Panc1 (cell line): Measurements from ENCODE around the gene CLTB. TPM values are rescaled to one million over a fixed set of nuclear protein-coding genes. Genes with fewer than 3 reads are reported as not detected.

Experiments used
- ATAC-seq: fragments of 200-7000 bp; cut with Tn5 transposase; 2 replicates; pipeline ENCODE4 v1.9.1; 2020; ENCODE audit warnings: mild to moderate bottlenecking, moderate library complexity
- BruUV-seq: library from RNA; stranded (reverse); fragments of 400-500 nt; replicated peaks from 2 replicates; lab custom pipeline; 2021; lab: Mats Ljungman, UMichigan
- CTCF ChIA-PET: fragments of 300-600 bp; sonication (Branson Sonifier 250); formaldehyde crosslinking; loops from one replicate; lab custom pipeline; 2022; ENCODE audit warnings: antibody characterized with exemption; lab: Charles Lee
- POLR2A ChIA-PET: fragments of 300-600 bp; sonication (Branson Sonifier 250); formaldehyde crosslinking; loops from one replicate; lab custom pipeline; 2022; ENCODE audit warnings: antibody characterized with exemption; lab: Charles Lee
- DNase-seq: peaks from one replicate; pipeline ENCODE4 v3.0.0-alpha.2; 2010; ENCODE audit warnings: low read depth, low spot score
- H3K27ac ChIP-seq: 2 replicates; pipeline ENCODE4 v1.5.1; 2011; ENCODE audit warnings: mild to moderate bottlenecking, low read length, inconsistent platforms
- H3K27me3 ChIP-seq: fragments of 200-500 bp; sonication (Bioruptor generic); 2 replicates; pipeline ENCODE4 v1.6.0; 2014; ENCODE audit warnings: low read length, inconsistent platforms; ENCODE audit not compliant: control insufficient read depth, insufficient read depth
- H3K36me3 ChIP-seq: fragments of 200-500 bp; sonication (Bioruptor generic); 2 replicates; pipeline ENCODE4 v1.5.1; 2014; ENCODE audit warnings: inconsistent platforms, mild to moderate bottlenecking, low read length, moderate library complexity; ENCODE audit not compliant: control insufficient read depth, insufficient read depth
- H3K4me1 ChIP-seq: 2 replicates; pipeline ENCODE4 v1.5.1; 2011; ENCODE audit warnings: inconsistent platforms, mild to moderate bottlenecking, low read length, moderate library complexity; ENCODE audit not compliant: control insufficient read depth, insufficient read depth
- H3K4me3 ChIP-seq, 2 experiments: 2 replicates each; pipeline ENCODE4 v1.5.1; 2011 to 2012; ENCODE audit warnings: low read depth in 2 of 2, low read length in 2 of 2, mild to moderate bottlenecking in 2 of 2, inconsistent platforms in 1 of 2, moderate library complexity in 1 of 2
- H3K9me3 ChIP-seq: fragments of 200-500 bp; sonication (Bioruptor generic); 2 replicates; pipeline ENCODE4 v1.5.1; 2014; ENCODE audit warnings: low read depth, mild to moderate bottlenecking, inconsistent platforms, low read length, moderate library complexity; ENCODE audit not compliant: control insufficient read depth, insufficient read depth
- POLR2AphosphoS5 ChIP-seq: IDR thresholded peaks from 2 replicates; pipeline ENCODE4 v1.6.1; 2012; ENCODE audit warnings: mild to moderate bottlenecking, low read depth, low read length, moderate library complexity
- SIN3A ChIP-seq: IDR thresholded peaks from 2 replicates; pipeline ENCODE4 v1.6.1; 2012; ENCODE audit warnings: low read depth, mild to moderate bottlenecking, low read length, moderate library complexity, borderline replicate concordance; ENCODE audit not compliant: insufficient read depth
- TCF7L2 ChIP-seq: IDR thresholded peaks from 2 replicates; pipeline ENCODE4 v1.6.1; 2011; ENCODE audit warnings: mild to moderate bottlenecking, low read depth, low read length, inconsistent platforms
- in situ Hi-C: cut with HindIII; loops from 2 replicates; pipeline ENCODE4 v1.10.0; 2016; ENCODE audit warnings: low sequenced_read_pairs, low pct_unique_long_range_greater_than_20kb
- intact Hi-C: fragments of 100-400 bp; cut with micrococcal nuclease; formaldehyde crosslinking; loops from one replicate; pipeline ENCODE4 v1.10.0; 2022; ENCODE audit not compliant: unreplicated experiment
- total RNA-seq: library from RNA; stranded (reverse); gene quantifications from one replicate; pipeline ENCODE4 v1.2.1, GENCODE V29; 2021; ENCODE audit not compliant: unreplicated experiment
- TF ChIP-seq, protein P1 (sequence below), 2 experiments: IDR thresholded peaks; 2 replicates each; pipeline ENCODE4 v1.6.1; 2011 to 2012; ENCODE audit warnings: low read depth in 2 of 2, control low read depth in 1 of 2, low read length in 1 of 2, mild to moderate bottlenecking in 1 of 2, moderate library complexity in 1 of 2; ENCODE audit not compliant: insufficient read depth in 1 of 2
- TF ChIP-seq, protein P2 (sequence below): fragments of 450-650 bp; IDR thresholded peaks from 2 replicates; pipeline ENCODE4 v1.5.1; 2017; ENCODE audit warnings: mild to moderate bottlenecking

The CLTB gene
- total RNA-seq, 1 experiment from 2014 or later, result 124 TPM

DNA sequence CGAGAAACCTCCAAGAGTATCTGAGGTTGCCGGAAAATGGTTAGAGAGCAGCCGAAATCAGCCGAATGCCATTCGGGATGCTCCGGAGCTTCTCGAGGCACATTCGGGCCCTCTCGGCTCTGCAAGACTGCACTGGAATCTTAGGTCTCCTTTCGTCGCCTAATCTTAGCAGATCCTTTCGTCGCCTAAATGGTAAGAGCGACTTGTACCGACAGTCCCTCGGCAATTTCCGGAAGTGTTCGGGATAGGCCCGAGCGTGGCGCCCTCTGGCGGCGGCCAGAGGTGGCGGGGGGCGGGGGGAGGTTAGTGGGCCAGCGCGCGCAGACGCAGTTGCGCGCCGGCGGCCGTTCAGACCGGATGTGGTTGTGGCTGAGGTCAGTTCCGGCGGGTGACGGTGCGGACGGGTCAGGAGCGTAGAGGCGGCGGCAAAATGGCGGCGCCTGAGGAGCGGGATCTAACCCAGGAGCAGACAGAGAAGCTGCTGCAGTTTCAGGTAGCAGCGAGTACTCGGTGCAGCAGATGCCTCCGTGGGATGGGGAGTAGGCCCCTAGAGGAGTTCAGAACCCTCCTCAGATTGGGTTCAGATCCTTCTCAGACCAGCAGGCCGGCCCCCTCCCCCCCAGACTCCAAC, 31.8 kb upstream of the CLTB start, which contains the start of gene FAF2:
Gene FAF2, plus strand, starts transcription at position 408 of the 631 bp plus-strand sequence. Its CDS starts 23 bp downstream, at position 431.
- DNase-seq (peak; percentile 98), ATAC-seq (peak; percentile 96)
- ChIA-PET POLR2A (interaction anchor here (0.5 to 0.7 kb wide), 5 partner anchors 11 to 1045 kb away, joined by 3 to 7 read pairs (median 3); no protein-coding TSS in a partner anchor), CTCF (interaction anchor here (0.6 to 1.4 kb wide), 4 partner anchors 11 to 89 kb away, joined by 3 to 9 read pairs (median 4); partner anchors contain the start of genes CLTB and RNF44)
- peaks cover 9% of the 10 kb centered on the region; the same call in 1 of the 2 replicates for H3K36me3 ChIP-seq
- peak within 1 kb of the TSS; percentile 100 for H3K27ac ChIP-seq
- H3K27me3 ChIP-seq, result no peaks in the 10 kb centered on the region
- TF ChIP-seq SIN3A, result 0 out of 2 replicates have a peak, but pooled peaks have one; percentile 94
- TF ChIP-seq, protein P1, sequence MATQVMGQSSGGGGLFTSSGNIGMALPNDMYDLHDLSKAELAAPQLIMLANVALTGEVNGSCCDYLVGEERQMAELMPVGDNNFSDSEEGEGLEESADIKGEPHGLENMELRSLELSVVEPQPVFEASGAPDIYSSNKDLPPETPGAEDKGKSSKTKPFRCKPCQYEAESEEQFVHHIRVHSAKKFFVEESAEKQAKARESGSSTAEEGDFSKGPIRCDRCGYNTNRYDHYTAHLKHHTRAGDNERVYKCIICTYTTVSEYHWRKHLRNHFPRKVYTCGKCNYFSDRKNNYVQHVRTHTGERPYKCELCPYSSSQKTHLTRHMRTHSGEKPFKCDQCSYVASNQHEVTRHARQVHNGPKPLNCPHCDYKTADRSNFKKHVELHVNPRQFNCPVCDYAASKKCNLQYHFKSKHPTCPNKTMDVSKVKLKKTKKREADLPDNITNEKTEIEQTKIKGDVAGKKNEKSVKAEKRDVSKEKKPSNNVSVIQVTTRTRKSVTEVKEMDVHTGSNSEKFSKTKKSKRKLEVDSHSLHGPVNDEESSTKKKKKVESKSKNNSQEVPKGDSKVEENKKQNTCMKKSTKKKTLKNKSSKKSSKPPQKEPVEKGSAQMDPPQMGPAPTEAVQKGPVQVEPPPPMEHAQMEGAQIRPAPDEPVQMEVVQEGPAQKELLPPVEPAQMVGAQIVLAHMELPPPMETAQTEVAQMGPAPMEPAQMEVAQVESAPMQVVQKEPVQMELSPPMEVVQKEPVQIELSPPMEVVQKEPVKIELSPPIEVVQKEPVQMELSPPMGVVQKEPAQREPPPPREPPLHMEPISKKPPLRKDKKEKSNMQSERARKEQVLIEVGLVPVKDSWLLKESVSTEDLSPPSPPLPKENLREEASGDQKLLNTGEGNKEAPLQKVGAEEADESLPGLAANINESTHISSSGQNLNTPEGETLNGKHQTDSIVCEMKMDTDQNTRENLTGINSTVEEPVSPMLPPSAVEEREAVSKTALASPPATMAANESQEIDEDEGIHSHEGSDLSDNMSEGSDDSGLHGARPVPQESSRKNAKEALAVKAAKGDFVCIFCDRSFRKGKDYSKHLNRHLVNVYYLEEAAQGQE (IDR thresholded peaks at IDR 0.05; ENCODE audit: insufficient read depth in 1 of 2, low read depth in 2 of 2, low read length in 1 of 2), result no peak
- TF ChIP-seq, protein P2, sequence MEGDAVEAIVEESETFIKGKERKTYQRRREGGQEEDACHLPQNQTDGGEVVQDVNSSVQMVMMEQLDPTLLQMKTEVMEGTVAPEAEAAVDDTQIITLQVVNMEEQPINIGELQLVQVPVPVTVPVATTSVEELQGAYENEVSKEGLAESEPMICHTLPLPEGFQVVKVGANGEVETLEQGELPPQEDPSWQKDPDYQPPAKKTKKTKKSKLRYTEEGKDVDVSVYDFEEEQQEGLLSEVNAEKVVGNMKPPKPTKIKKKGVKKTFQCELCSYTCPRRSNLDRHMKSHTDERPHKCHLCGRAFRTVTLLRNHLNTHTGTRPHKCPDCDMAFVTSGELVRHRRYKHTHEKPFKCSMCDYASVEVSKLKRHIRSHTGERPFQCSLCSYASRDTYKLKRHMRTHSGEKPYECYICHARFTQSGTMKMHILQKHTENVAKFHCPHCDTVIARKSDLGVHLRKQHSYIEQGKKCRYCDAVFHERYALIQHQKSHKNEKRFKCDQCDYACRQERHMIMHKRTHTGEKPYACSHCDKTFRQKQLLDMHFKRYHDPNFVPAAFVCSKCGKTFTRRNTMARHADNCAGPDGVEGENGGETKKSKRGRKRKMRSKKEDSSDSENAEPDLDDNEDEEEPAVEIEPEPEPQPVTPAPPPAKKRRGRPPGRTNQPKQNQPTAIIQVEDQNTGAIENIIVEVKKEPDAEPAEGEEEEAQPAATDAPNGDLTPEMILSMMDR, result peak; percentile 99
- no peak for TF ChIP-seq TCF7L2
- TF ChIP-seq POLR2AphosphoS5, result peak; percentile 92
- in situ Hi-C loops, result no loop called here
- no peaks in the 10 kb centered on the region for H3K9me3 ChIP-seq
- peak within 1 kb of the TSS; percentile 100 for H3K4me3 ChIP-seq
- intact Hi-C loops, result no loop called here
- peaks cover 17% of the 10 kb centered on the region for H3K4me1 ChIP-seq
- BruUV-seq, result no TSS peak

DNA sequence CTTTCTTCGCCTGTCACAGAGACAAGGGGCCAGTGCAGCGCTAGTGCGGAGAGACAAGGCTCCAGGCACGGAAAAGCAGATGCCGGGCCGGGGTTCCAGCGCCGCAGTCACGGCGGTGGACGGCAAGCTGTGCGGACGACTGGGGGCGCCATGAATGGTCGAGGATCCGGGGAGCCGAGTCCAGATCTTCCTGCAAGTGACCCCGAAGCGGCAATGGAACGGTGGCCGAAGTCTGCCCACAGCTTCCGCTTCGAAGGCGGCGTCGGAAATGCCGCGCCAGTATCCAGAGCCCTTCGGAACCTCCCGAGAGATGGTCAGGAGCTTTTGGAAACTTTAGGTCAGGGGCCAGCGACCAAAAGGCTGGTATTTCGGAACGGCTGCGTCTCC, 31.2 kb upstream of the CLTB start:
- DNase-seq (no peak), ATAC-seq (peak; percentile 43)
- POLR2A ChIA-PET, result interaction anchor here (0.5 to 0.7 kb wide), 5 partner anchors 11 to 1046 kb away, joined by 3 to 7 read pairs (median 3); no protein-coding TSS in a partner anchor
- no peaks in the 10 kb centered on the region for H3K9me3 ChIP-seq
- BruUV-seq, result TSS peak; percentile 99
- H3K36me3 ChIP-seq, result peaks cover 7% of the 10 kb centered on the region; the same call in 1 of the 2 replicates
- H3K4me1 ChIP-seq, result peaks cover 15% of the 10 kb centered on the region
- H3K27ac ChIP-seq, result peak overlapping the region; percentile 98
- intact Hi-C loops (no loop called here), in situ Hi-C loops (no loop called here)
- H3K27me3 ChIP-seq, result no peaks in the 10 kb centered on the region
- TF ChIP-seq POLR2AphosphoS5 (no peak), SIN3A (no peak), TCF7L2 (no peak)
- TF ChIP-seq, protein P2, result no peak
- TF ChIP-seq, protein P1 (IDR thresholded peaks at IDR 0.05; ENCODE audit: insufficient read depth in 1 of 2, low read depth in 2 of 2, low read length in 1 of 2), result no peak
- H3K4me3 ChIP-seq, result peak overlapping the region; percentile 93 to 100
- CTCF ChIA-PET, result interaction anchor here (0.6 to 1.4 kb wide), 4 partner anchors 10 to 90 kb away, joined by 3 to 9 read pairs (median 4); partner anchors contain the start of genes CLTB and RNF44
